HG02623 (cell line): ENCODE data around the gene APBB1IP.
"Not testable (repeated sequence)": the region's sequence is repeated elsewhere in the genome, so short reads cannot be mapped to it uniquely, and the experiment has no call there.

ENCODE experiments used
- ATAC-seq: cut with Tn5 transposase; IDR thresholded peaks from one replicate; pipeline ENCODE4 v1.9.1; 2021; ENCODE audit warnings: moderate library complexity; ENCODE audit not compliant: unreplicated experiment

APBB1IP gene

DNA sequence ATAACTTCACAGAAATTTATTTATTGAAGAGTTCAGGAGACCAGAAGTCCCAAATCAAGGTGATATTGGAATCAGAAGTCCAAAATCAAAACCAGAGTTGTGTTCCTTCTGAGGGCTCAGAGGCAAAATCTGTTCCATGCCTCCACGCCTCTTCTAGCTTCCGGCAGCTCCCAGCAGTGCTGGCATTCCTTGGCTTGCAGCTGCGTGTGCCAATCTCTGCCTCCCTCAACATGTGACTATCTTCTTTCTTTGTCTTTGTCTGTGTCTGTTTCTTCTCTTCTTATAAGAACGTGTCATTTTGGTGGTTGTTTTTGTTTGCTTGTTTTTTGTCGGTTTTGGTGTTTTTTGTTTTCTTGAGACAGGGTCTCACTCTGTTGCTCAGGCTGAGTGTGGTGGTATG lies 116.1 kb downstream of the APBB1IP start:
- no peak for ATAC-seq

GRCh38 chr10:26555719-26556368 lies 117.7 kb downstream of the APBB1IP start:
- ATAC-seq = no peak

DNA sequence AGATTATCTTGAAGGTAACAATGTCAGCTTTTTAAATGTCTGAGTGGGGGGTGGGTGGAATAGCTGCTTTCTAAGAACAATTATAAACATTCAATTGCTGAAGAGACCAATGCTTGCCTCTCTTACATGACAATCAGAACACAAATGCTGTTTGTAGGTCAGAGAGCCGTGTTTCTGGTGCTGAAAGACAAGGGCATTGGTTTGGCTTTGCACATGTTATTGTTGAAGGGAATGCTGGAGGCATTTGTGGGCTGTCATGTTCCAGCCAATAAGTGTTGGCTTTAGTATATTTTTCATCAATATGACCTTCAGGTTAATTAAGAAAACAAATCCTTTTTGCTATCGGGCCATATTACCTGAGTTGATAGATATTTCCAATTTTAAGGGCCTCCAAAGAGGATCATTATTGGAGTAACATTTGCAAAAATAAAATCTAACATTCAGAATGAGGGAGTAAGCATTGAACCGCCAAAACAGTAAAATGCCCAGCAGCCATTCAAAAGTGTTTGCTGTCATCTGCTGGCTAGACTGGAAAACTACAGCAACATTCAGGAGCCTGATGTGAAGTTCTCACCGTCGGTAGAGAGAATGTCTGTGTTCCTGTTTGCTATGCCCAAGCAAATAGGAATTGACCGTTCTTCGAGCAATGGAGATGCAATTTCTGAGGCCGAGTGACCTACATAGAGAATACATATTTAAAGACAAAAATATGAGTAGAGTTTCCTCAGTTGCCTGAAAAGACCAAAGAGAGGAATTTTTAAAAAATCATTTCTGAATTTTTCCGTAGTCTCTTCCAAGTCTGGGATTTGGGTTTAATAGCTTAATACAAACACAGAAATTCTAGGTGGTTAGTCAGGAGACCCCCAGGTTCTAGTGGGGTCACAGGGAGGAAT lies 118.9 kb downstream of the APBB1IP start:
- no peak for ATAC-seq

DNA sequence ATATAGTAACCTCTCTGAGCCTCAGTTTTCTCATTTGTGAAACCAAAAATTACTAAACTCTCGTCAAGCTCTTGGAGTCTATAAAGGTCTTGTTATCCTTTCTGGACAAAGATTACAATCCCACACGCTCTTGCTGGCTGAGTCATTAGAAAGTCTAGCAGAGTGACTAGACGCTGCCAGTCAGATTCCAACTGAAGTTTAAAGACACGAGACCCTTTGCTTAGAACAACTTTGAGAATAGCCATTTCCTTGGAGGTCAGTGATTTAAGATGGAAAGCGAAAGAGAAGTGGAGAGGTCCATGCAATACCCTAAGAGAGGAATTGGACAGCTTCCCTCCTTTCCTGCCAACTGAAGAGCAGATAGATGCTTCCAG lies 119.5 kb downstream of the APBB1IP start:
- ATAC-seq = no peak

DNA sequence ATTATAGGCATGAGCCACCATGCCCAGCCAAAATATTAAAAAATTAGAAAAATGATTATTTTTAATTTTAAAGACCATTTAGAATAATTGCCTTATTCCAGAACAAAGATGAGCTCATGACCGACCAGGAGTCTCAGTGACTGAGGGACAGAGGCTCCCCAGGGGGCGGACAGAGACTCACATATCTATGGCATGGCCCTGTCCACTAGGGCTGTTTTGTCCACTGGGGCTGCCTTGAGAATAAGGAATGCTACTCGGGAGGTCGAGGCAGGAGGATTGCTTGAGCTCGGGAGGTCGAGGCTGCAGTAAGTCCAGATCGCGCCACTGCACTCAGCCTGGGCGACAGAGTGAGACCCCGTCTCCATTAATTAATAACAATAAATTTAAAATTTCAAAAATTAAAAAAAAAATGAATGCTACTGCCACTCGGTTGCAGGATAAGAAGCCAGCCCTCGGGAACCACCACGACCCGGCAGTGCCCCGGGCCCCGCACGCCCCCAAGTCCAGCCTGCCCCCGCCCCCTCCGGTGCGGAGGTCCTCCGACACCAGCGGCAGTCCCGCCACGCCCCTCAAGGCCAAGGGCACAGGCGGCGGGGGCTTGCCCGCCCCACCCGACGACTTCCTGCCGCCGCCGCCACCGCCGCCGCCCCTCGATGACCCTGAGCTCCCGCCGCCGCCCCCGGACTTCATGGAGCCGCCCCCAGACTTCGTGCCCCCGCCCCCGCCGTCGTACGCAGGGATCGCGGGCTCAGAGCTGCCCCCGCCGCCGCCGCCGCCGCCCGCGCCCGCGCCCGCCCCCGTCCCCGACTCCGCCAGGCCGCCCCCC lies 128.6 kb downstream of the APBB1IP start:
- no peak for ATAC-seq

DNA sequence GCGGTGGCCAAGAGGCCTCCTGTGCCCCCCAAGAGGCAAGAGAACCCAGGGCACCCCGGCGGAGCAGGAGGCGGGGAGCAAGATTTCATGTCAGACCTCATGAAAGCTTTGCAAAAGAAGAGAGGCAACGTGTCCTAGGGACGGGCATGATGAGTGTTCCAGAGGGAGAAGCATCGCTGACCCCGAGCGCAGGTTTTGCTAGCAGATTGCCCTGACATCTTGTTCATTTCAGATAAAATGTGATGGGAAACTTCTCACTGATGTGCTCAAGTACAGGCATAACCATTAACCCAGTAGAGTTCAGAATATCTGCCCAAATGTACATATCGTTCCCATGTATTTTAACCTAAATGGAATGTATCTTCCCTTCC lies 129.2 kb downstream of the APBB1IP start:
- no peak for ATAC-seq

- ATAC-seq = no peak
Measured at GRCh38 chr10:26571655-26572054, 133.5 kb downstream of the APBB1IP start.

GRCh38 chr10:26573674-26574073 lies 135.5 kb downstream of the APBB1IP start:
- ATAC-seq = no peak

GRCh38 chr10:26574783-26575182 lies 136.6 kb downstream of the APBB1IP start:
- peak; percentile 55 for ATAC-seq

DNA sequence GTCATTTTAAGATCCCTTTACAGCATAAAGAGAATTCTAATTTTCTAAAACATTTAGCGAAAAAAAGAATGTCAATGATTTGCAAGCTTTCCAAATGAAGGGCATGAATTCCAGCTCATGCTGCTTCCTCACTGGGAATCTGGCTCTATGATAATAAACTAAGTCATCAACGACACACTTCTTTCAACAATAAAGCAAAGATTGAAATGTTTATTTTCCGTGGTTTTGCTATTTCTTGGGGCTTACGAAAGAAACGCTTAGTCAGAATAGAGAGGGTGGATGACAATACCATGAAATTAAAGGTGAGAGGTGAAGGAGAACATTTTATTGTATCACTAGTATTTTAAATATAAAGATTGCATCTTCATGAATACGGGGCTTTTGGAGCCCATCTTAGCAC lies 140.2 kb downstream of the APBB1IP start:
- not testable (repeated sequence) for ATAC-seq

GRCh38 chr10:26579256-26580063 lies 141.3 kb downstream of the APBB1IP start:
- no peak for ATAC-seq

GRCh38 chr10:26586211-26586610 lies 148.1 kb downstream of the APBB1IP start:
- ATAC-seq = no peak

GRCh38 chr10:26588611-26589010 lies 150.5 kb downstream of the APBB1IP start:
- no peak for ATAC-seq

DNA sequence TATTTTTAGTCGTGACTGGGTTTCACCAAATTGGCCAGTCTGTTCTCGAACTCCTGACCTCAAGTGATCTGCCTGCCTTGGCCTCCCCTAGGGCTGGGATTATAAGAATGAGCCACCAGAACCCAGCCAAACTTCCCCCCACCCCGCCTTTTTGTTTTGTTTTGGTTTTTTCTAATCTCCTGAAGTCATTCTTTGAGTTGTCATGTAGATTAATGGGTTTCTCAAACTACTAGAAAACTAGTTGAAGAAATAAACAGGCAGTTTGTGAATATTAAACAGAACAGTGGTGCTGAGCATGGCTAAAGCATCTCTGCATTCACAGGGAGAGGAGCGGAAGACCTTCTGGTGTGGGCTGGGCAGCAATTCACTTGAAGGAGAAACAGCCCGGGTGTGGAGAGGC lies 151.7 kb downstream of the APBB1IP start:
- not testable (repeated sequence) for ATAC-seq

GRCh38 chr10:26593896-26594295 lies 155.8 kb downstream of the APBB1IP start:
- ATAC-seq = no peak

DNA sequence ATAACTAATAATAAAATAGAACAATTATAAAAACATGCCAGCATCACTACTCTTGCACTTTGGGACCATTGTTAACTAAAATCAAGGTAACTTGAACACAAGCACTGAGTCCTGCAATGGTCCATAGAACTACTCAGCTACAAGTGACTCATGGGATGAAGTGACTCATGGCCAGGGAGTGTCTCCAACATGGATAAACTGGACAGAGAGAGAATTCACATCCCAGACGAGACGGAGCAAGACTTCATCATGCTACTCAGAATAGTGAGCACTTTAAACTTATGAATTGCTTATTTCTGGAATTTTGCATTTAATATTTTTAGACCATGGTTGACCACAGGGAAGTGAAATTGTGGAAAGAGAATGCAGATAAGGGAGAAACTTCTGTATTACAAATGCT lies 165.1 kb downstream of the APBB1IP start:
- not testable (repeated sequence) for ATAC-seq

DNA sequence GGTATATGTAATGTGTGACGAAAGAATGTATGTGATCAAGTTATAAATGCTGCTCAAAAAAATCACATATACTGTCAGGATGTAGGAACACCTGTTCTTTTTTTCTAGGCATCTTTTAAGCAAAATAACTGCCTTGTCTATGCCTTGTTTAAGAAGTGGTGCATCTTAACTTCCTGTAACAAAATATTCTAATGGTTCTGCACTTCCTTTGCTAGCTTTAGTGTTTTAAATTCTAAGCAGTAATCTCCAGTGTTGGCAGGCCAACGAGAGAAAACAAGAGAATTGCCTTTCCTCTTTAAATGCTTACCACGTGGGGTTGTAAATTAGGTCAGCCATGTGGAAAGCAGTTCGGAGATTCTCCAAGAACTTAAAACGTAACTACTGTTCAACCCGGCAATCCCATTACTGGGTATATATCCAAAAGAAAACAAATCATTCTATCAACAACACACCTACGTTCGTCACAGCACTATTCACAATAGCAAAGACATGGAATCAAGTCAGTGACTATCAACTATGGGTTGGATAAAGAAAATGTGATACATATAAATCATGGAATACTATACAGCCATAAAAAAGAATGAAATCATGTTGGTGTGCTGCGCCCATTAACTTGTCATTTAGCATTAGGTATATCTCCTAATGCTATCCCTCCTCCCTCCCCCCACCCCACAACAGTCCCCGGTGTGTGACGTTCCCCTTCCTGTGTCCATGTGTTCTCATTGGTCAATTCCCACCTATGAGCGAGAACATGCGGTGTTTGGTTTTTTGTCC lies 166.4 kb downstream of the APBB1IP start:
- ATAC-seq = not testable (repeated sequence)

DNA sequence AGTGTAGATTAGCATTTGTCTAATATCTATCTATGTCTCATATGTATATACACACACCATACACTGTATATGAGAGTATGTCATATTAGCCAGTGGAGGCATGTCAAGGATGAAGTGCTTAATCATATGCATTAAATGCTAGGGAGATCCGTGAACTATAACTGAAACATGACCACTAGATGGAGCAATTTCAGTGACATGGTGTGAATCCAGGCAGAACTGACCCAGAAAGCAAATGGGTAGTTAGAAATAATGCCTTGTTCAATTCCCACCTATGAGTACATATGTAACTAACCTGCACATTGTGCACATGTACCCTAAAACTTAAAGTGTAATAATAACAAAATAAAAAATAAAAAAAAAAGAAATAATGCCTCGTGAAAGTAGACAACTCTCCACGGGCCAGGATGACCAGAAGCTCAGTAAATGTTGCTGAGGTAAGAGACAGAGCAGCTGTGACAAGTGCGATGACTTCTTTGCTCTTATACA lies 168.3 kb downstream of the APBB1IP start:
- not testable (repeated sequence) for ATAC-seq

- ATAC-seq = no peak
Measured at GRCh38 chr10:26612151-26612915, 174.2 kb downstream of the APBB1IP start.
